ENCODE results near the gene TRAPPC2L.
"Not testable (repeated sequence)": the region's sequence is repeated elsewhere in the genome, so short reads cannot be mapped to it uniquely, and the experiment has no call there.

The TRAPPC2L gene

GRCh38 chr16:88893127-88893968, 36.4 kb downstream of the TRAPPC2L start:
- DNase-seq, result no peak

- not testable (repeated sequence) for DNase-seq
These were observed 37.3 kb downstream of the TRAPPC2L start for GRCh38 chr16:88894266-88894665.

- DNase-seq, result no peak
These were observed 37.9 kb downstream of the TRAPPC2L start for GRCh38 chr16:88894681-88895300.

- no peak for DNase-seq
These were observed 38.4 kb downstream of the TRAPPC2L start for GRCh38 chr16:88895335-88895734.

DNA sequence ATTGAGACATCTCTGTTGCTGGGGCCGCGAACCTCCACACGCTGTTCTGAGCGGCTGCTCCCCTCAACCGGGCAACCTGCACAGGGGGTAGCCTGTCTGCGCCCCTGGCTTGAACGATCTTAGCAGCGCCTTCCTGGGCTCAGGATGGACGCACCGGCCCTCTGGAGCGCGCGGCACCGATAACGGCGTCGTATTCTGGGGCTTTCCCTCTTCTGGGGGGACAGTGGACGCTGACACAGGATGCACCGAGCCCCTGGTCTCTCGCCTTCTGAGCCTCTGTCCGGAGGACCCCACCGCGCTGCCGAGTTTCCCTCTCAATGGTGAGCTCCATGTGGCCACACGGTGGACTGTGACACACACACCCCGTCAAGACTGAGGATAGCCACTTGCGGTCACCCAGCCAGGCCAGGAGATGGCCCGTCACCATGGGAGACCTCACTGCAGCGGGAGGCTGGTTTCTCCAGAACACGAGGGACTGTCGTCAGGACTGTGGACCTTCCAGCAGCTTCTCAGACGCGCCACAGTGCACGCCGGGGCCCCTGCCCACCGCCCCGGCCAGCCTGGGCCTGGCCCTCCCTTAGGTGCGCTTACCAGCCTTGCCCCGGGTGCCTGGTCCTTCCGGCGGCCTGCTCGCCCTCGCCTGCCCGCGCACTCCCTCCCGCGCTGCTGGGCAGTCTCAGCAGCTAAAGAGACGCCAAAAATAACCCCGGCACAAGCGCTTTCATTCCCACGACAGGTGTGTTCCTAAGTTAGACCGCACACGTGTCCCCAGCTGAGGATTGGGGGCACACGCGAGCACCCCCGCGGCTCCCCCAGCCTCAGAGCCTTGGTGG, 39.5 kb downstream of the TRAPPC2L start:
- no peak for DNase-seq

- DNase-seq, result no peak
These were observed 40.9 kb downstream of the TRAPPC2L start for GRCh38 chr16:88897696-88898425.

DNA sequence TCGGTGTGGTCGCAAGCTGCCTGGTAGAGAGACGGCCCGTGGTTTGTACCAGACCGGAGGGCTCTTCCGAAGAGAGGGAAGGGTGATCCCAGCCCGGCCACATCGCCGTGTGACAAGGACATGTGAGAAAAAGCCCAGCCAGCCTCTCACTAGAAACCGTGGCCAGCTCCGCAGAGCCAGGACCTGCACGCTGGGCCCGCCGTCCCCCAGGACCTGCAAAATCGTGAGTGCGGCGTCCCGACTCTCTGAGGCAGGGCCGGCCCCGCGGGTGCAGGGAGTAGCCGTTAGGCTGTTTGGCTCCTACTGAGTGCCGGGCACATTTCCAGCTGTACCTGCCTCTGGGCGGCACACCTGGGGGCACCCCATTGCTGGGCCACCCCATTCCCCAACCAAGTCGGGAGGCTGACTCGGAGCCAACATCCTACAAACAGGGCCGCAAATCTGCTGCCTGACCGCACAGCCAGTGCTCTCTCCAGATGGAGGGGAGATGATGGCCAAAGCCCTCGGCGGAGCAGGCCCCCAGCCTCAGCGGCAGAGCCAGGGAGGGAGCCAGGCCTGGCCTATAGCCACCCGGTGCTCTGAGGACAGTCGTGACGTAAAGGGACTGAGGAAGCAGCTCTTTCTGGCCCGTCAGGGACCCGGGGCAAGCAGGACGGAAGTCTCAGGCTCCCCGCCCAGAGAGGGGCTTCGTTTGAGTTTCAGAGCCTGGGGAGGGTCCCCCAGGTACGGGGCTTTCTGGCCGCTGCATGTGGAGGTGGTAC, 43.2 kb downstream of the TRAPPC2L start:
- DNase-seq, result no peak

- no peak for DNase-seq
These were observed 43.7 kb downstream of the TRAPPC2L start for GRCh38 chr16:88900662-88901052.

- no peak for DNase-seq
These were observed 44.9 kb downstream of the TRAPPC2L start for GRCh38 chr16:88901718-88902337.

DNA sequence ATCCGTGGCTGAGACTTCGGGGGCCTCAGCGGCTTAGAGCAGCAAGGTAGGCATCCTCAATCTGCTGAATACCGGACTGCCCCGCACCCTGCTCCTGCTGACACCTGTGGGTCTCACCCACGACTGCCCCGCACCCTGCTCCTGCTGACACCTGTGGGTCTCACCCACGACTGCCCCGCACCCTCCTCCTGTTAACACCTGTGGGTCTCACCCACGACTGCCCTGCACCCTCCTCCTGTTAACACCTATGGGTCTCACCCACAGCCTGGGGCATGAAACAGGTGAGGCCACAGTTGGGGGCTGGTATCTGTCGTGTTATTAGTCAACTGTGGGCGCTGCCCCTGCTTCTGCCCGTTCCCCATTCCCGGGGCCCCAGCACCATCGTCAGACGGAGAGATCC, 45.8 kb downstream of the TRAPPC2L start:
- no peak for DNase-seq

GRCh38 chr16:88903267-88903666, 46.3 kb downstream of the TRAPPC2L start:
- DNase-seq, result no peak

- DNase-seq, result no peak
These were observed 47.9 kb downstream of the TRAPPC2L start for GRCh38 chr16:88904676-88905365.

DNA sequence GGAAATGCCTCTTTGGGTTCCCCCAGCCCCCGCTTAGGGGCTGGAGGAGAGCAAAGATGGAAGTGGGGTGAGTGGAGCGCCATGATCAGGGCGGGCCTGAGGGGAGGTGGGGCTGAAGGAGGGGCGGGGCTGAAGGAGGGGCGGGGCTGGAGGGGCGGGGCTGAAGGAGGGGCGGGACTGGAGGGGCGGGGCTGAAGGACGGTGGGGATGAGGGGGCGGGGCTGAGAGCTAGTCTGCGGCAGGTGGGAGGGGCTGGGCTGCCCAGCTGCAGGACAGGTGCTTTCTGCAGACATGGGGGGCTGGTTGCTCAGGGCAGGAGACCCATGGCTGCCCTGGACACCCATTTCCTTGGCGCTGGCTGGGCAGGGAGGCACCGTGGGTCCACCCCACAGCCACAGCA, 48.6 kb downstream of the TRAPPC2L start:
- no peak for DNase-seq

GRCh38 chr16:88906020-88906419, 49.1 kb downstream of the TRAPPC2L start:
- no peak for DNase-seq

DNA sequence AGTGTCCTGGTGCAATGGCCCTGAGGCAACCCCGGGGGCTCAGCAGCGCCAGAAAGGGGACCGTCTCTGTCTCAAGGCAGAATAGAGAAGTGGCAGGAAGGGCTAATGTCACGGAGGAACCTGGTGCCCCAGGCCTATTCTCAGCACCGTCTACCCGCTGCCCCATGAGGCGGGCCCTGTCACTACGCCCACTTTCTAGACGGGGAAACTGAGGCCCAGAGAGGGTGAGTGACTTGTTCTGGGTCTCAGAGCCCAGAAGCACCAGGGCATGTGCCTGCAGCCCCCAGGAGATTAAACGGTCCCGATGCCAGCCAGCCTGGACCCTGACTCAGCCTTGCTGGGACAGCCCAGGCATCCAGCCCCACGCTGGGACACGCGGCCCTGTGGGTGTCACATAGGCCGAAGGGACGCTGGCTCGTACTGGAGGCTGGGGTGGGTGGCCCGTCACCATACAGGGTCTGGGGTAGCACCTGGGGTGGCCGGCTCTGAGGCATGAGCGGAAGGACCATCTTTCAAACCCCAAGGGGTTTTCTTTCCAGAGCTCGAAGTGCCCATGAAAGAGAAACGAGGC, 49.7 kb downstream of the TRAPPC2L start:
- DNase-seq, result no peak

DNA sequence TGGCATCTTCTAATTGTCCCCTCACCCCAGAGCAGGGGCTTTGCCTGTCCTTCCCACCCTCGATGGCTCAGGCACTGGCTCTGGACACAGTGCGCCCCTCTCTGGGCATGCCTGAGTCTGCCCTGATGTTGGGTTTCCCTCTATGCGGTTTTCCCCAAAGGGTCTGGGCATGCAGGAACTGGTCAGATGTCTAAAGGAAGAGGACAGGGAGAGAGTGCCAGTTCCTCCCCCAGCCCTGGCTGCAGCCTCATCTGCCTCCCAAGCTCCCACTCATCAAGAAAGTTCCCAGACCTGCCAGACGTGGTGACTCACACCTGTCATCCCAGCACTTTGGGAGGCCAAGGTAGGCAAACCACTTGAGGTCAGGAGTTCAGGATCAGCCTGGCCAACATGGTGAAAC, 50.8 kb downstream of the TRAPPC2L start:
- DNase-seq, result no peak

- no peak for DNase-seq
These were observed 51.4 kb downstream of the TRAPPC2L start for GRCh38 chr16:88908307-88908706.

DNA sequence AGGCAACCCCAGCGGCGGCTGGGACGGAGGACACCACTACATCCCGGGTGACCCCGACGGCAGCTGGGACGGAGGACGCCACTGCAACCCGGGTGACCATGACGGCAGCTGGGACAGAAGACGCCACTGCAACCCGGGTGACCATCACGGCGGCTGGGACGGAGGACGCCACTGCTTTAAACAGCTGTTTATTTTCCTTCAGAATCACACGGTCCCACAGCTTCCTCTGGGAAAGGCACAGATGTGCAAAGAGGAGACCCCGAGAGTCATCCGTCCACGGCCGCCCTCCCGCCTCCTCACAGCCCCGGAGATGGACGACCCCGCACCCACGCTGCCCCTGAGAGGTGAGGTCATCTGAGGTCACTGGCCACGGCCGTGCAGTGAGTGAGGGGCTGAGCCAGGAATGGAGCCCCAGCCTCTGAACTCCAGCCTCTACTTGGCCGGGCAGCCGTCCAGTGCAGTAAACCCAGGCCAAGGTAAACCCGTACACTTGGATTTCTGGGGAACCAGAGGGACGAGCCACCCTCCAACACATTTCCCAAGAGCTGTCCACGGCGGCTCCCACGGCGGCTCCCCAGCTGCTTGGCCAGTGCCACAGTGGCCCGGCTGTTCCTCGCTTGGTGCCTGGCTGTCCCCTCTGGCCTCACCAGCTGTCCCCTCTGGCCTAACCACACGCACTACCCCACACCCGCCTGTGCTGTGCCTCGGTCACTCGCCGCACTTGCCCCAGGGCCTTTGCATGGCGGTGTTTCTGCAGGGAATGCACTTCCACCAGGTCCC, 52.7 kb downstream of the TRAPPC2L start:
- DNase-seq, result no peak

DNA sequence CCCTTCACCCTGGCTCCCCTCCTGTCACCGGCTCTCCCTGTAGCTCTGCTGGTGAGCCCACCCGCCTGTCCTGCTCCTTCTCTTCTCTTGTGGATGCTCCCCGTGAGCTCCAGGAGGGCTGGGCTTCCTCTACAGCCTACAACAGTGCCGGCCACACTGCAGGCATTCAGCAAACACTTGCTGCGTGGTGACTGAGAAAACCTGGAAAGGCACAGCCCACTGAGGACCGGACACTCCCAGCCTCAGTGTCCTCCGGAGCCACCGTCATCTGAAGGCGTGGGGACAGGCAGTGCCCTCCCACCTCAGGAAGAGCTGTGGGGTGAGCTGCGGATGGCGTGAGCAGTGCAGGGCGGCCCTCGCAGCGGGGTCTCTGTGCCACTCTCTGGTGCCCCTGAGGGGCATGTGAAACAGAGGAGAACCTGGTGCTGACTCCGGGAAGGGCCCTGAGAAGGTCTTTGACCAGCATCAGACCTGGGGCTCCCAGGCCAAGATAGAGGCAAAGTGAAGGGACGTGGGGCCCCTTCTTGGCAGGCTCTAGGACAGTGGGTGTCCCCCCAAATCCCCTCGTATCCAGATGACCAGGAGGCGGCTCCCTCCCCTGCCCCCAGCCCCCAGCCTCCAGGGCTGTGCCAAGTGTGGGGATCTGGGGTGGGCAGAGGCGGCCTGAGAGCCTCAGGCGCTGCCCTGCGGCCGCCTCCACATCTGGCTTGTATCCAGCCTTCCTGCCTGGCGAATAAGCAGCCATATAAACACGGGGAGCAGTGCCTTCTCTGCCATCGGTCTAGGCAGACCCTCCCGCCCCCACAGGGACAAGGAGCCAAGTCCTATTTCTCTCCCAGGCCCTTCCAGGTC, 53.6 kb downstream of the TRAPPC2L start:
- no peak for DNase-seq
